PC-3 (cell line): ENCODE data around the gene BTG4. TPM values are rescaled to one million over a fixed set of nuclear protein-coding genes. Genes with fewer than 3 reads are reported as not detected.

Source experiments
- ATAC-seq: fragments of 200-7000 bp; cut with Tn5 transposase; 2 replicates; pipeline ENCODE4 v1.9.1; 2020; ENCODE audit warnings: mild to moderate bottlenecking, moderate library complexity
- BruUV-seq: library from RNA; stranded (reverse); fragments of 400-500 nt; replicated peaks from 2 replicates; lab custom pipeline; 2021; lab: Mats Ljungman, UMichigan
- CTCF ChIA-PET: fragments of 300-600 bp; sonication (Branson Sonifier 250); formaldehyde crosslinking; loops from one replicate; lab custom pipeline; 2022; ENCODE audit warnings: antibody characterized with exemption; lab: Charles Lee
- POLR2A ChIA-PET: fragments of 300-600 bp; sonication (Branson Sonifier 250); formaldehyde crosslinking; loops from one replicate; lab custom pipeline; 2022; ENCODE audit warnings: antibody characterized with exemption; ENCODE audit not compliant: unreplicated experiment; lab: Charles Lee
- DNase-seq: peaks from one replicate; pipeline ENCODE4 v3.0.0-alpha.2; 2015
- H2AFZ ChIP-seq: fragments of 300-600 bp; sonication (generic); 2 replicates; pipeline ENCODE4 v1.6.0; 2016; ENCODE audit warnings: antibody characterized with exemption, low read length
- H3F3A ChIP-seq: fragments of 300-600 bp; sonication (generic); one replicate; pipeline ENCODE4 v1.6.0; 2017; ENCODE audit warnings: antibody characterized with exemption, low read length, control low read depth, mild to moderate bottlenecking; ENCODE audit not compliant: unreplicated experiment
- H3K27ac ChIP-seq: fragments of 300-600 bp; sonication (generic); 2 replicates; pipeline ENCODE4 v1.5.1; 2016; ENCODE audit warnings: mild to moderate bottlenecking, low read length
- H3K27me3 ChIP-seq: fragments of 300-600 bp; sonication (generic); 2 replicates; pipeline ENCODE4 v1.6.1; 2016; ENCODE audit warnings: low read length, mixed read lengths
- H3K36me3 ChIP-seq: fragments of 300-600 bp; sonication (generic); 2 replicates; pipeline ENCODE4 v1.6.1; 2016; ENCODE audit warnings: low read depth, mixed run types, low read length, mixed read lengths
- H3K4me1 ChIP-seq: fragments of 300-600 bp; sonication (generic); 2 replicates; pipeline ENCODE4 v1.5.1; 2016; ENCODE audit warnings: low read length; ENCODE audit not compliant: insufficient read depth
- H3K4me2 ChIP-seq: fragments of 300-600 bp; sonication (generic); 2 replicates; pipeline ENCODE4 v1.6.0; 2016; ENCODE audit warnings: low read length
- H3K4me3 ChIP-seq: fragments of 300-600 bp; sonication (generic); 2 replicates; pipeline ENCODE4 v1.5.1; 2016; ENCODE audit warnings: mild to moderate bottlenecking, low read length, mixed read lengths
- H3K79me2 ChIP-seq: fragments of 300-600 bp; sonication (generic); 2 replicates; pipeline ENCODE4 v1.6.1; 2017; ENCODE audit warnings: low read length, mixed read lengths
- H3K9ac ChIP-seq: fragments of 300-600 bp; sonication (generic); 2 replicates; pipeline ENCODE4 v1.6.0; 2016; ENCODE audit warnings: mild to moderate bottlenecking, low read length
- H3K9me2 ChIP-seq: fragments of 300-600 bp; sonication (generic); replicated peaks from 2 replicates; pipeline ENCODE4 v1.6.1; 2016; ENCODE audit warnings: mixed run types, low read length, mixed read lengths
- H3K9me3 ChIP-seq: fragments of 300-600 bp; sonication (generic); 2 replicates; pipeline ENCODE4 v1.6.1; 2016; ENCODE audit warnings: low read length, mixed read lengths
- H4K20me1 ChIP-seq: fragments of 300-600 bp; sonication (generic); 2 replicates; pipeline ENCODE4 v1.6.1; 2016; ENCODE audit warnings: low read length, mixed read lengths
- CTCF ChIP-seq: fragments of 300-600 bp; sonication (generic); conservative IDR thresholded peaks from 2 replicates; pipeline ENCODE4 v1.5.1; 2017; ENCODE audit warnings: antibody characterized with exemption, low read depth, mild to moderate bottlenecking, low read length
- EZH2 ChIP-seq: fragments of 300-600 bp; sonication (generic); IDR thresholded peaks from one replicate; pipeline ENCODE4 v1.6.1; 2017; ENCODE audit warnings: antibody characterized with exemption, mild to moderate bottlenecking, low read length; ENCODE audit not compliant: unreplicated experiment
- EZH2phosphoT487 ChIP-seq: fragments of 300-600 bp; sonication (generic); IDR thresholded peaks from 2 replicates; pipeline ENCODE4 v1.6.1; 2018; ENCODE audit warnings: mild to moderate bottlenecking, antibody characterized with exemption, low read length, borderline replicate concordance
- intact Hi-C: fragments of 100-400 bp; cut with micrococcal nuclease; formaldehyde crosslinking; loops from 2 replicates; pipeline ENCODE4 v1.9.0; 2023
- total RNA-seq: library from RNA; depleted of rRNA; stranded (reverse); fragments of >200 nt; gene quantifications from 2 replicates; pipeline ENCODE4 v1.2.3, GENCODE V29; 2014

BTG4 gene
- total RNA-seq, 1 experiment from 2014 or later: not detected

GRCh38 chr11:111476366-111476765 is 35.8 kb downstream of the BTG4 start:
- POLR2A ChIA-PET: no interaction called here
- Histone ChIP-seq H3K9me3 (no peaks in the 10 kb centered on the region), H3K36me3 (no peaks in the 10 kb centered on the region), H3K27ac (no peak overlapping the region), H3K9me2 (no peaks in the 10 kb centered on the region), H3K9ac (no peak overlapping the region), H4K20me1 (no peaks in the 10 kb centered on the region), H3K4me3 (no peak overlapping the region), H3K4me1 (no peaks in the 10 kb centered on the region), H3K4me2 (no peak overlapping the region), H2AFZ (no peak overlapping the region), H3K79me2 (no peaks in the 10 kb centered on the region), H3F3A (no peaks in the 10 kb centered on the region), H3K27me3 (no peaks in the 10 kb centered on the region)
- CTCF ChIA-PET: no interaction called here
- no peak for ATAC-seq
- no TSS peak for BruUV-seq
- intact Hi-C loops: no loop called here
- no peak for DNase-seq
- no peak for TF ChIP-seq EZH2
- no peak for TF ChIP-seq EZH2phosphoT487
- TF ChIP-seq CTCF: no peak

DNA sequence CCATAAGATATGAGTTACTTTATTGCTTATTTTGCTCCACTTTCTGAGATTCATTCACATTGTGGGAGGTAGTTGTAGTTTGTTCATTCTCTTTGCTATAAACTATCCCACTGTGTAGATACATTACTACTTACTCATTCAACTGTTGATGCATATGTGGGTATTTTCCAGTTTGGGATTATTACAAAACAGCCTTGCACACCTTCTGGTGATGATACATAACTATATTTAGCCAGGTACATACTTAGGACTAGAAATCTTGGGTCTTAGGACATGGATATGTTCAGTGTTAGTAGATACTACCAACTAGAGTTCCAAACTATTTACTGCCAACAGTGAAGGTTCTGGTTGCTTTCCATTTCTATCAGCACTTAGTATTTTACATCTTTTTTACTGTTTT is 37.8 kb downstream of the BTG4 start:
- BruUV-seq: no TSS peak
- no peaks in the 10 kb centered on the region for H3K4me1 ChIP-seq
- no peaks in the 10 kb centered on the region for H3K9me3 ChIP-seq
- H3K79me2 ChIP-seq: no peaks in the 10 kb centered on the region
- ChIA-PET POLR2A (no interaction called here), CTCF (no interaction called here)
- no peak overlapping the region for H2AFZ ChIP-seq
- H3K9ac ChIP-seq: no peak overlapping the region
- no peak overlapping the region for H3K4me3 ChIP-seq
- no peaks in the 10 kb centered on the region for H3K9me2 ChIP-seq
- ATAC-seq: no peak
- no peaks in the 10 kb centered on the region for H4K20me1 ChIP-seq
- no peaks in the 10 kb centered on the region for H3F3A ChIP-seq
- DNase-seq: no peak
- no peaks in the 10 kb centered on the region for H3K36me3 ChIP-seq
- no peaks in the 10 kb centered on the region for H3K27me3 ChIP-seq
- intact Hi-C loops: no loop called here
- TF ChIP-seq CTCF (no peak), EZH2phosphoT487 (no peak), EZH2 (no peak)
- H3K4me2 ChIP-seq: no peak overlapping the region
- H3K27ac ChIP-seq: no peak overlapping the region

DNA sequence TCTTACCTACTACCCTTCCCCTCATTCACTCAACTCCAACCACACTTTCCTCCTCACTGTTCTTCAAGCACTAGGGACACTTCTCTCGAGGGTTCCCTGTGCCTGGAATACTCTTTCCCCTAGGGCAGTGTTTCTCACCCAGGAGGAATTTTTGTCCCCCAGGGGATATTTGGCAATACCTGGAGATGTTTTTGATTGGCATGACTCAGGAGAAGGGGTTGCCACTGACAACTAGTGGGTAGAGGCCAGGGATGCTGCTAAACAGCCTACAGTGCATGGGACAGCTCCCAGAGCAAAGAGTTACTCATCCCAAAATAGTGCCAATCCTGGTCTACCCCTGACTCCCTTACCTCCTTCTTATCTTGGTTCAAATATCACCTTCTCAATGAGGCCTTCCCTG is 40.0 kb downstream of the BTG4 start:
- Histone ChIP-seq H3K36me3 (no peaks in the 10 kb centered on the region), H3K4me1 (no peaks in the 10 kb centered on the region), H3K27ac (no peak overlapping the region), H3K4me2 (no peak overlapping the region), H3K27me3 (no peaks in the 10 kb centered on the region), H2AFZ (no peak overlapping the region), H3K9me3 (no peaks in the 10 kb centered on the region), H3K9ac (no peak overlapping the region), H3K4me3 (no peak overlapping the region), H3K79me2 (no peaks in the 10 kb centered on the region), H3K9me2 (no peaks in the 10 kb centered on the region), H3F3A (no peaks in the 10 kb centered on the region), H4K20me1 (no peaks in the 10 kb centered on the region)
- intact Hi-C loops: no loop called here
- TF ChIP-seq EZH2phosphoT487: no peak
- TF ChIP-seq CTCF: no peak
- TF ChIP-seq EZH2: no peak
- BruUV-seq: no TSS peak
- ChIA-PET CTCF (no interaction called here), POLR2A (no interaction called here)
- no peak for ATAC-seq
- DNase-seq: peak; percentile 70
